Lower leg skin (tissue), 3 donors: ENCODE data around the gene MT2A.

Experiments
- POLR2A ChIP-seq, 2 donors: fragments of 450-650 bp; IDR thresholded peaks; one replicate each; pipeline ENCODE4 v1.6.1; 2016 to 2017; ENCODE audit warnings: antibody characterized with exemption in 2 of 2, mild to moderate bottlenecking in 1 of 2, moderate library complexity in 1 of 2
- TF ChIP-seq, protein P1 (sequence below), 3 donors: fragments of 450-650 bp; IDR thresholded peaks; one replicate each; pipeline ENCODE4 v1.5.1; 2016; ENCODE audit warnings: antibody characterized with exemption in 3 of 3, mild to moderate bottlenecking in 3 of 3, moderate library complexity in 2 of 3

DNA sequence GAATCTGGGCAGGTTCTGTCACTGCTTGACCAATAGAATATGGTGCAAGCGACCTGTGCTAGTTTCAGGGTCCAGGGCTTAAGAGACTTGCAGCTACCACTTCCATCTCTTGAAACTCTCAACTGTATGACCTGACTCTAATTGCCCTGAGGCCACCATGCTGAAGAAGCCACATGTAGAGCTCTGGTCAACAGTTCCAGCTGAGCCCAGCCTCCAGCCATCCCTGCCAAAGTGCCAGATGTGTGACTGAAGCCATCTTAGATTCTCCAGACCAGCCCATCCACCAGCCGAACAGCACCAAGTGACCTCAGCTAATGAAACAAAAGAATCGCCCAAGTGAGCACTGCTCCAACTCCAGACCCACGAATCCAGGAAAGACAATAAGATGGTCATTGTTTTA, 3.4 kb upstream of the MT2A start:
- TF ChIP-seq, protein P1, sequence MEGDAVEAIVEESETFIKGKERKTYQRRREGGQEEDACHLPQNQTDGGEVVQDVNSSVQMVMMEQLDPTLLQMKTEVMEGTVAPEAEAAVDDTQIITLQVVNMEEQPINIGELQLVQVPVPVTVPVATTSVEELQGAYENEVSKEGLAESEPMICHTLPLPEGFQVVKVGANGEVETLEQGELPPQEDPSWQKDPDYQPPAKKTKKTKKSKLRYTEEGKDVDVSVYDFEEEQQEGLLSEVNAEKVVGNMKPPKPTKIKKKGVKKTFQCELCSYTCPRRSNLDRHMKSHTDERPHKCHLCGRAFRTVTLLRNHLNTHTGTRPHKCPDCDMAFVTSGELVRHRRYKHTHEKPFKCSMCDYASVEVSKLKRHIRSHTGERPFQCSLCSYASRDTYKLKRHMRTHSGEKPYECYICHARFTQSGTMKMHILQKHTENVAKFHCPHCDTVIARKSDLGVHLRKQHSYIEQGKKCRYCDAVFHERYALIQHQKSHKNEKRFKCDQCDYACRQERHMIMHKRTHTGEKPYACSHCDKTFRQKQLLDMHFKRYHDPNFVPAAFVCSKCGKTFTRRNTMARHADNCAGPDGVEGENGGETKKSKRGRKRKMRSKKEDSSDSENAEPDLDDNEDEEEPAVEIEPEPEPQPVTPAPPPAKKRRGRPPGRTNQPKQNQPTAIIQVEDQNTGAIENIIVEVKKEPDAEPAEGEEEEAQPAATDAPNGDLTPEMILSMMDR (IDR thresholded peaks at IDR 0.05): no peak
- TF ChIP-seq POLR2A (IDR thresholded peaks at IDR 0.05): no peak
